Tibial nerve (tissue), 3 donors: ENCODE measurements around the gene SPATA16.

Source experiments
- POLR2A ChIP-seq, 2 donors: fragments of 450-650 bp; IDR thresholded peaks; one replicate each; pipeline ENCODE4 v1.6.1; 2017; ENCODE audit warnings: antibody characterized with exemption in 2 of 2, mild to moderate bottlenecking in 2 of 2, moderate library complexity in 2 of 2
- TF ChIP-seq, protein P1 (sequence below), 5 experiments: fragments of 200-600 bp in 3 of 5; fragments of 450-650 bp in 2 of 5; sonication (generic) in 3 of 5; IDR thresholded peaks; one replicate each; pipeline ENCODE4 v1.5.1; 2016 to 2019; ENCODE audit warnings: antibody characterized with exemption in 5 of 5, mild to moderate bottlenecking in 3 of 5, moderate library complexity in 2 of 5

DNA sequence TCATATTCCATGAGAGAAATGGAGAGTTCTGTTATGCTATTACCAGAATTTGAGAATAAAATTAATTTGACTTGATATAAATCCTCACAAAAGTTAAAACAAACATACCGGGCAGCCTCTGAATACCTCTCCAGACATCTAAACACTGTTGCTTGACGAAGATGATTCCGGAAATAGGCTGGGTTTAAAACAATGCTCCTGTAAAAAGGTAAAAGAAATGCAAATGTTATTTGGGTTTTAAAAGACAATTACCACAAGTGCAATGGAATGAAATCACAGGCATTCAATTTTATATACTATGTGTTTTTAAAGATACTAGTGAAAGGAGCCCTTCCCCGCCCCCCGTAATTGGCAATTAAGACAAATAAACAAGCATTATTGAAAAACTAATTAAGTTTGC, 121.7 kb downstream of the SPATA16 start:
- TF ChIP-seq, protein P1, sequence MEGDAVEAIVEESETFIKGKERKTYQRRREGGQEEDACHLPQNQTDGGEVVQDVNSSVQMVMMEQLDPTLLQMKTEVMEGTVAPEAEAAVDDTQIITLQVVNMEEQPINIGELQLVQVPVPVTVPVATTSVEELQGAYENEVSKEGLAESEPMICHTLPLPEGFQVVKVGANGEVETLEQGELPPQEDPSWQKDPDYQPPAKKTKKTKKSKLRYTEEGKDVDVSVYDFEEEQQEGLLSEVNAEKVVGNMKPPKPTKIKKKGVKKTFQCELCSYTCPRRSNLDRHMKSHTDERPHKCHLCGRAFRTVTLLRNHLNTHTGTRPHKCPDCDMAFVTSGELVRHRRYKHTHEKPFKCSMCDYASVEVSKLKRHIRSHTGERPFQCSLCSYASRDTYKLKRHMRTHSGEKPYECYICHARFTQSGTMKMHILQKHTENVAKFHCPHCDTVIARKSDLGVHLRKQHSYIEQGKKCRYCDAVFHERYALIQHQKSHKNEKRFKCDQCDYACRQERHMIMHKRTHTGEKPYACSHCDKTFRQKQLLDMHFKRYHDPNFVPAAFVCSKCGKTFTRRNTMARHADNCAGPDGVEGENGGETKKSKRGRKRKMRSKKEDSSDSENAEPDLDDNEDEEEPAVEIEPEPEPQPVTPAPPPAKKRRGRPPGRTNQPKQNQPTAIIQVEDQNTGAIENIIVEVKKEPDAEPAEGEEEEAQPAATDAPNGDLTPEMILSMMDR (IDR thresholded peaks at IDR 0.05) = no peak
- TF ChIP-seq POLR2A (IDR thresholded peaks at IDR 0.05) = no peak
